GM21528 (cell line): ENCODE results near the gene KCNMA1.

Source experiments
- ATAC-seq: cut with Tn5 transposase; IDR thresholded peaks from one replicate; pipeline ENCODE4 v1.9.1; 2021; ENCODE audit warnings: mild to moderate bottlenecking, moderate library complexity; ENCODE audit not compliant: unreplicated experiment, low FRiP score

The KCNMA1 gene

DNA sequence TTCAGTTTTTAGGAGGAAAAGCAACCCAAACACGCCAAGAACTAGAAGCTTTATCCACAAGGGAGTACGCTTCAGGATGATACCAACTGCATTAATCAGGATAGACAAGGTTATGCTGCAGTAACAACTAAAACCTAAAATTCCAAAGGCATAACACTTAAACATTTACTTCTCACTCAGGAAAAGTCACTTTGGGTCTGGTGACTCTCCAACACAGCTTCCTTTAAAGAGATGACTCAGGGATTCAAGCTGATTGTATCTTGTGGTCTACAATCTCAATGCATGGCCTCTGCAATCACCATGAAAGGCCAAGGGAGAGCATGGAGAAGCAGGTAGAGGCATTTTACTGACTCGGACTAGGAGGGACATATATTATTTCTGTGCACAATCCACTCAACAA, 315.8 kb downstream of the KCNMA1 start:
- no peak for ATAC-seq

DNA sequence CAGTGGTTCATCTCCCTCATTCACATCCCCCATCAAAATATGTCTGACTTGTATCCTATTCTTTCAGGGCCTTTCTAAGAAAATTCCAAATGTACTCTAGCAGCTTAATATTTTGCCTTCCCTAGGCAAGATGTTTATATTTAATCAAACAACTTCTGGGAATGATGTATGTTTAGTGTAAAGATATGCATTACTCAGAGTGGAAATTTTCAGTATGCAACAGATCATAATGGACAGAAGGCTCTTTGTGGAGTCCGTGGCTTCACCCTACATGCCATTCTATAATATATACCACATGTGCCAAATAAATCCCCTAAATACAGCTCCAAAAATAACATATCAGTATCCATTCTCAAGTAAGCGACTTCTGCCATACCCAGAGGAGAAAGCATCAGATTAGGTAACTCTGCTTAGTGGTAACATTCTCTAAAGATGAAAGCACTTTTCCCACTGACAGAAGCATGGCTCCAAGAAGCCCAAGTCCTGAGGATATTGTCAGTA, 316.6 kb downstream of the KCNMA1 start:
- no peak for ATAC-seq

DNA sequence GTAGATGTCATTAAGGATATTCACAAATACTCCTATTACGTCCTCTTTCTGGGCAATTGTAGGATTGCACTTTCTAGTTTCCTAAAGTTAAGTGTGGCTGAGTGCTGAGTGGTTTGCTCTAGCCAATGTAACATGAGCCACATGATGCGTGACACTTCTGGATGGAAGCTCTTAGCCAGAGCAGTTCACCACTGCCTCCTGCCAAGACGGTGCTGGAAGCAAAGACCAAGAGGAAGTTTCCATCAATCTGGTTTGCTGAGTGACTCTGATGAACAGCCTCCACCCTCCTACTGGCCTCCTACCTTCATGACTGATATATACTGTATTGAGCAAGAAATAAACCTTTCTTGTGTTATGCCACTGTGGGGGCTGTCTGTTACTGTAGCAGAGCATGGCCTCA, 318.1 kb downstream of the KCNMA1 start:
- ATAC-seq: no peak

- ATAC-seq: no peak
Measured at GRCh38 chr10:77318739-77319138, 318.9 kb downstream of the KCNMA1 start.

DNA sequence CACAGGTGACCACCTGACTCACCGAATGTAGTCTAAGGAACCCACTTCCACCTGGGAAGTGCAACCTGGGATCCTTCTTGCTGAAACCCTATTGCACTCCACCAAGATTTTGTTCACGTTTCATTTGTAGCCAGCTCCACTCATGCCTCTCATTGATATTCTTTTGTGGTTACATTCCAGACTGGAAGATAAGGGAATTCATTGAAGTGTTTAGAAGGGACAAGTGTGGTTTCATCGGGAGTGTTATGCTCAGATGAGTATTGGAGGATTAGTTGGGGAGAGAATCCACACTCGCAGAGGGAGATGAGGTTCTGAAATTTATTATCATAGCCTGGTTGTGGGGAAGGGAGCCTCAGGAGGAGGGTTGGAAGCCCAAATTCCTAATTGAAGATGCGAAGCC, 320.4 kb downstream of the KCNMA1 start:
- ATAC-seq: no peak

- no peak for ATAC-seq
Measured at GRCh38 chr10:77315496-77316129, 322.0 kb downstream of the KCNMA1 start.

DNA sequence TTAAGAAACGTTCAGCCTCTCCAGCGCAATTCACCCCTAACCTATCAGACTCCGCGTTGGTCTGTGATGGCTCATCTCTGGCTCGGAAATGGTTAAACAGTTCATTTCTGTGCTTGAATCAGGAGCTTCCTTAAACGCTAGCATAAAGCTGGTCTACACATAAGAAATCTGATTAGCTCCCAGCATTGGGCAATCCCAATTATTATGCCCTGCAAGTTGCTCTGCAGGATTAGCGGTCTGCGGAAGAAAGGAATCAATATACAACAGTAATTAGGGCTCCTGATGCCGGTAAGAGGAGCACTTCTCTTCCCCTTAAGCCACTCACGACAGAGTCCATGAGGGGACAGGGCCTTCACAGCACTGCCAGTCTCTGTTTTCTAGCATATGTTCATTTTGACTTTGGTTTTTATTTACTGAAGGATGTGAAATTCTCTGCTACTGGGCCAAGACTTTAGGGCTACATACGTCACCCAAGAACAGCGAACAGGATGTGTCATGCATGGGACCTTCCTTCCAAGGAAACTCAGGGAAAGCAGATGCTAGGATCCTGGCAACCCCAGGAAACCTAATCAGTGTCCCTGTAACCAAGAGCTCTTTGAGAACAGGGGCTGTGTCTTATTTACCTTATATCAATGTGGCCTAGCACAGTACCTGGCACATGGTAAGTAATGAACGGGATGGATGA, 324.4 kb downstream of the KCNMA1 start:
- no peak for ATAC-seq

DNA sequence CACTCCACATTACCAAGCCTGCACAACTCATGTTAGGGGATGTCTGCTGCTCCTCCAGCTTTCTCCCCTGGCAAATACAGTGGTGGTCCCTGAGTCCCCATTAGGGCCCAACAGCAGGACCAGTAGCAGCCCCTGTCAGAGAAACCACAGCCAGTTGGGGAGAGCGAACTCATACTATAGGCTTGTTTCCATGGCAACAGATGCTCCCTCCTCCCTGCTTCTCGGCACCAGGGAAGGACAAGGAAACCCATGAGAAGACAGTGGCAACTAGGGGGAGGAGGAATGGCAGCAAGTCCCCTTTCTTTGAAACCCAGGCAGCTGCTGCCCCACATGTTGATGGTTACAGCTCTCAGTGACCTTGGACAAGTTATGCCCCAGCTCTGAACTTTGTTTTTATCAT, 326.4 kb downstream of the KCNMA1 start:
- ATAC-seq: no peak

DNA sequence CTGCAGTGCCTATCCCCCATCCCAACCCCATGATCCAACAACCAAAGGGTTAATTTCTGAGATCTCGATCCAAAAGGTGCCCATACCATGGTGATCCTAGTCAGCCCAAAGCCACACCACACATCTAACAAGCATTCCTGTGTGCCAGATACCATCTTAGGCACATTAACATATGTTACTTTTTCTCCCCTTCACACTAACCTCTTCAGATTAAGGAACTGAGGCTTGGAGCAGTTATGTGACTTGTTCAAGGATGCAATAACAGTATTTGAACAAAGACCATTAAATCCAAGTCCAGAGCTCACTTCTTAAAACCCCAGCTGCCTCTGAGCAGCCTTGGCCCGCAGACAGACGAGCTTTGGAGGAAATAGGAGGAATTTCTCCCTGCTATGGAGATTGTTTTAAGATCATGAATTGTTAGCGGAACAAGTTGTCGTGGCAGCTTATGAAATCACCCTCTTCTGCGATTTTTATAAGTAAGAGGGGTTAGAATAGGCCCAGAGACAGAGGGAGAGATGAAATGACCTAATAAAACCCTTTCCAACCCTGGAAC, 327.2 kb downstream of the KCNMA1 start:
- no peak for ATAC-seq

GRCh38 chr10:77309509-77309908, 328.1 kb downstream of the KCNMA1 start:
- ATAC-seq: no peak

DNA sequence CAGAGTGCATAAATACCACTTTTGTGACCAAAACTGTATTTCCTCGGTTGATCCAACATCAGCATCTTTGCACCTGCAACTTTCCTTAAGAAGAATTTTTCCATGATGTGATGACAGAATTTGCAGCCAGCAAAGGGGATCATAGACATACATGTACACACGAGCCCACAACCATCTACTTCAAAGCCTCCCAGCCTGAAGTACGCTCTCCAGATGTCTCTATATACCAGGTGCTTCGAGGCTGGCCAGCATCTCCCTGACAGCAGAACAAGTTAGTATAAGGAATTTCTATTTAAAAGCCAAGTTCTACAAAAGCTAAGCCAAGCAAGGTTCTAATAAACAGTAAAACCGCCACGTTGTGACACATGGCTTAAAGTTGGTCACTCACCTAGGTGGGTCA, 328.5 kb downstream of the KCNMA1 start:
- ATAC-seq: no peak

- no peak for ATAC-seq
Measured at GRCh38 chr10:77308084-77308732, 329.4 kb downstream of the KCNMA1 start.

DNA sequence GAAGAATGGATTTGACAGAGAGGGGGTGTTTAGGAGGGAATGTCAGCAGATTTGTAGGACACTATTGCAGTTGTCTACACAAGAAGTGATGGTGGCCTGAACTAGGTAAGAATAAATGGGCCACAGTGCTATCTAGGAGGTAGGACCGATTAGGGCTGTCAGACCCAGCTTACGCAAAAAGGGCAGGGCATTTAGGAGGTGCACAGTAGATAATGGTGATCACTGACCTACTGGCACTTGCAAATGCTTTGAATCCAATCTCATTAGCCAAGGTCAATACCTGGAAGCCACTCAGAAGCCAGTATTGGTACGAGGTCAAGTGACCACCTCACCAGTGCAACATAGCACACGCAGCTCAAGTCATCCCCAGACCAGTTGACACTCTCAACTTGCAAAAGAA, 330.9 kb downstream of the KCNMA1 start:
- ATAC-seq: no peak

DNA sequence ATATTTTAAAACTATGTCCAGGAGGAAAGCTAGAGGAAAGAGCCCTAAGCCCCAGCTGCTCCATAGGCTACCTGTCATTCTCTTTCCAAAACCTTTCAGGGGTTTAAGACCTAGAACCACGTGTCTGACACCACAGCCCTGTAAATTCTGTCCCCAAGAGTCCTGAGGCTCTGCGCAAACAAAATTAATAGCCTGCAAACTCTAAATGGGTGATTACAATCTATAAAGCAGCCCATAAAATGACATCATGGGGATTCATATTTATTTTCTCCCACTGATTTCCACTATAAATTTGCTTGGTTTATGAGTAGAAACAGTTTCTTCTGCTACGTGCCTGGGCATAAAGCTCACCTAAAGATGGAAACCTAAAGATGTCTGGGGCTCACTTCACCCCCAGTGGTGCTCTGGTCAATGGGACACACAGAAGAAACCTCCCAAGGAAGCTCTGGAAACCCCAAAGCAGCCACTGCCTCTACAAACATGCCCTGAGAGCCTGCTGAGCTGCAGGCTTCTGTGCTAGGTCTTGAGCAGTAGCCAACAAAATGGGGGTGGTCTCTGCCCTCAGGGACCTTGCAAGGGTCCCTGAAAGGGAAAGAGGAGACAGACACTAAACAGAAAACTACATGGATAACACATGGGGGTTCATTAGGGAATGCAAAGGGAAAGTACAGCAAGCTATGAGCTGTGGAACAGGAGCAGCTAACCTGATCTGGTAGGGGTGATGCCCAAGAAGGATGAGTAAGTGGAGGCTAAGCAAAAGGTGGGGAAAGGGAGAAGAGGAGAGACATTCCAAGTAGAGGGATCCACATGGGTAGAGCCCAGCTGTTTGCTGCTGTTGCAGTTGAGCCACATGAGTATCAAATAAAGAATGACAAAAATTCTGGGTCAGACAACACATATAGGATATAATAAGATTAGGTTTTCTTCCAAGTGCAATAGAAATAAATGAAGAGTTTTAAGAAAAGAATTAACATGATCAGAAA, 331.7 kb downstream of the KCNMA1 start:
- no peak for ATAC-seq

DNA sequence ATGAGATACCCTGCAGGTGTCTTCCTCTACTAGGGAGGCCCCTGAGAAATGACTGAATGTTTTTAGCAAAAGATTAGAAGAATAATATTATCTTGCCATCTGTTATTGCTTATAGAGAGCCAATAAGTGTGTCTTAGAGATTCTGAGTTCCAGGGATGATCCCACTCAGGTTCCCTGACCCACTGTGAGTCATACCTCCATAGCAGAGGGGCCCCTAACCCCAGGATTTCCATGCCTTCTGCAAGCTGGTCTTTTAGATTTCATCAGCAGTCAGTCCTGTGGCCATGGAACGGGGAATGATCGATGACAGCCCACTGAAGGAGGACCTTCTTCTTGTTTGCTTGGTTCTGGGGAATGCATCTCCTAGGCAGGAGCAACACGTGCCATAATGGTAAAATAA, 333.4 kb downstream of the KCNMA1 start:
- no peak for ATAC-seq

- no peak for ATAC-seq
Measured at GRCh38 chr10:77301305-77301730, 336.3 kb downstream of the KCNMA1 start.

DNA sequence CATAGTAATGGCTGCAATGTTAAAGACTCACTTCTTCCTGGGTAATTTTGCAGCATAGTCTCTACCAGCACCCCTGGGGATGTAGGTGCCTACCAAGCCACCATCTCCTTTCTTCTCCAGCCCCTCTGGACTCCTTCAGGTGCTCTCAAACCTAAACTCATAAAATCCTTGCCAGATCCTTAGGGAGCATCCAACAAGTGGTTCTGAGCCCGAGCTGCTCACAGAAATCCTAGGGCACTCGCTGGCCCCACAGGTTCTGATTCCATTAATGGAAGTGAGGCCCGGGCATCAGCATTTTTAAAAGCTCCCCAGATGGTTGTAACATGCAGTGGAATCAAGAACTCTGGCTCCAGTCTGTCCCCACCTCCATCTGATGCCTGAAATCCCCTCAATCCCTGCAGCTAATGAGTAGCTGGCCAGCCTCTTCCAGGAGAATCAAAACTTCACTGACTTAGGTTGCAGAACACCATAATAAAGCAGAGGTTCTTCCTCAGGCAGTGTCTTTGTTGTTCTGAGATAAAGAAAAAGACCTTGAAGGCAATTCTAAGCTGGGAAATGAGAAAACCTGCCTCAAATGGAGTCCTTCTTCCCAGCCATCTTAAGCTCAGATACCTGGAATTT, 336.8 kb downstream of the KCNMA1 start:
- ATAC-seq: no peak

- no peak for ATAC-seq
Measured at GRCh38 chr10:77299320-77299719, 338.3 kb downstream of the KCNMA1 start.

DNA sequence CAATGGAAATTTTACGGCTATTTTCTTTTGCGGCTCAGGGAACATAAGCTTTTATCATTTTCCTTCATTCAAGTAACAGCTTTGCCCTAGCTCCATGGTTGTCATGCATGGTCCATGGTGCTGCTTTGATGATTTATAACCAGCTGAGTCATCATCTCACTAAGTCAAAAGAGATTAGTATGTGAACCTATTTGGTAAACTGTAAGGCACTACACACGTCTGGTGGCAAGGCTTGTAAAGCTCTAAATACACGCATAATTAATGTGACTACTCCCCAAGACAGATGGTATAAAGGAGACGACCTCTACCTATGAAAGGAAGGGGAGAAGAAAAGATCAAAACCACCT, 340.2 kb downstream of the KCNMA1 start:
- no peak for ATAC-seq
